Endothelial cell of umbilical vein (primary cell): ENCODE results near the gene L3MBTL4.

Experiments
- CTCF ChIP-seq, 2 donors: IDR thresholded peaks; 1 replicate in 1 of 2; 2 replicates in 1 of 2; pipeline ENCODE4 v1.5.1; 2011; ENCODE audit warnings: low read length in 2 of 2, mild to moderate bottlenecking in 2 of 2, moderate library complexity in 2 of 2, control low read depth in 1 of 2, inconsistent platforms in 1 of 2, low read depth in 1 of 2; ENCODE audit not compliant: insufficient read depth in 1 of 2; ENCODE audit errors: extremely low read depth in 1 of 2
- MYC ChIP-seq: IDR thresholded peaks from one replicate; pipeline ENCODE4 v1.6.1; 2011; ENCODE audit warnings: mild to moderate bottlenecking, low read depth, low read length
- POLR2A ChIP-seq: IDR thresholded peaks from 2 replicates; pipeline ENCODE4 v1.6.1; 2012; ENCODE audit warnings: low read depth, mild to moderate bottlenecking, control low read depth, low read length
- POLR2AphosphoS5 ChIP-seq: IDR thresholded peaks from 2 replicates; pipeline ENCODE4 v1.6.1; 2012; ENCODE audit warnings: low read depth, mild to moderate bottlenecking, control low read depth, low read length, moderate library complexity; ENCODE audit not compliant: insufficient read depth

GRCh38 chr18:6406910-6407470 lies 7.7 kb downstream of the L3MBTL4 start:
- TF ChIP-seq MYC (no peak), CTCF (IDR thresholded peaks at IDR 0.05; ENCODE audit: extremely low read depth in 1 of 2, insufficient read depth in 1 of 2, low read depth in 1 of 2, low read length in 2 of 2) (no peak), POLR2AphosphoS5 (no peak), POLR2A (no peak)
